IMR-90 (cell line): ENCODE data around the gene NTRK2. TPM values are rescaled to one million over a fixed set of nuclear protein-coding genes. Genes with fewer than 3 reads are reported as not detected.

Source experiments
- ATAC-seq: fragments of 200-7000 bp; cut with Tn5 transposase; 2 replicates; pipeline ENCODE4 v1.9.1; 2020; ENCODE audit warnings: low read depth, mild to moderate bottlenecking, moderate library complexity
- BruUV-seq: library from RNA; stranded (reverse); fragments of 400-500 nt; replicated peaks from 2 replicates; lab custom pipeline; 2021; lab: Mats Ljungman, UMichigan
- CTCF ChIA-PET: fragments of 300-600 bp; formaldehyde crosslinking; extraction: SDS; loops from one replicate; lab custom pipeline; 2021; ENCODE audit warnings: antibody characterized with exemption; lab: Yijun Ruan, JAX
- POLR2A ChIA-PET: fragments of 300-600 bp; sonication (Branson Sonifier 250); formaldehyde crosslinking; loops from one replicate; lab custom pipeline; 2022; ENCODE audit warnings: antibody characterized with exemption; ENCODE audit not compliant: unreplicated experiment; lab: Charles Lee
- DNase-seq: peaks from one replicate; pipeline ENCODE4 v3.0.0; 2013
- H2AFZ ChIP-seq: replicated peaks from 2 replicates; pipeline ENCODE3; 2013; ENCODE audit warnings: low read length, mild to moderate bottlenecking; ENCODE audit not compliant: poor library complexity
- H2AK5ac ChIP-seq: 2 replicates; pipeline ENCODE4 v1.6.1; 2013; ENCODE audit warnings: low read depth, low read length, inconsistent platforms
- H2AK9ac ChIP-seq: replicated peaks from 2 replicates; pipeline ENCODE3; 2013; ENCODE audit warnings: mild to moderate bottlenecking, low read depth, low read length, moderate library complexity; ENCODE audit not compliant: poor library complexity
- H2BK120ac ChIP-seq: 2 replicates; pipeline ENCODE4 v1.6.1; 2013; ENCODE audit warnings: low read depth, low read length, inconsistent platforms
- H2BK15ac ChIP-seq: 3 replicates; pipeline ENCODE4 v1.6.1; 2013; ENCODE audit warnings: low read depth, low read length, inconsistent platforms
- H2BK20ac ChIP-seq: 2 replicates; pipeline ENCODE4 v1.6.1; 2013; ENCODE audit warnings: low read depth, mild to moderate bottlenecking, inconsistent platforms, low read length, moderate library complexity
- H2BK5ac ChIP-seq: 2 replicates; pipeline ENCODE4 v1.6.1; 2013; ENCODE audit warnings: mild to moderate bottlenecking, low read depth, low read length, inconsistent platforms; ENCODE audit not compliant: poor library complexity, severe bottlenecking
- H3K14ac ChIP-seq: replicated peaks from 2 replicates; pipeline ENCODE4 v1.6.1; 2013; ENCODE audit warnings: low read depth, low read length, inconsistent platforms
- H3K18ac ChIP-seq: 2 replicates; pipeline ENCODE4 v1.6.1; 2013; ENCODE audit warnings: low read depth, low read length, control low read depth
- H3K23ac ChIP-seq: 2 replicates; pipeline ENCODE4 v1.6.1; 2013; ENCODE audit warnings: low read depth, low read length, inconsistent platforms
- H3K27ac ChIP-seq: 2 replicates; pipeline ENCODE4 v1.5.1; 2013; ENCODE audit warnings: mild to moderate bottlenecking, control low read depth, low read length; ENCODE audit not compliant: insufficient read depth
- H3K27me3 ChIP-seq: 2 replicates; pipeline ENCODE4 v1.6.1; 2013; ENCODE audit warnings: low read length; ENCODE audit not compliant: control insufficient read depth, insufficient read depth
- H3K36me3 ChIP-seq: 2 replicates; pipeline ENCODE4 v1.6.1; 2013; ENCODE audit warnings: low read length, mixed read lengths; ENCODE audit not compliant: control insufficient read depth, insufficient read depth
- H3K4ac ChIP-seq: 2 replicates; pipeline ENCODE4 v1.6.1; 2013; ENCODE audit warnings: low read depth, low read length, inconsistent platforms
- H3K4me1 ChIP-seq: 2 replicates; pipeline ENCODE4 v1.6.1; 2013; ENCODE audit warnings: low read length, mixed read lengths; ENCODE audit not compliant: control insufficient read depth, insufficient read depth
- H3K4me2 ChIP-seq: 2 replicates; pipeline ENCODE4 v1.6.1; 2013; ENCODE audit warnings: low read depth, mild to moderate bottlenecking, control low read depth, low read length, moderate library complexity
- H3K4me3 ChIP-seq: 2 replicates; pipeline ENCODE4 v1.5.1; 2013; ENCODE audit warnings: low read depth, mild to moderate bottlenecking, control low read depth, low read length, moderate library complexity; ENCODE audit not compliant: insufficient read depth
- H3K56ac ChIP-seq: 2 replicates; pipeline ENCODE4 v1.6.1; 2013; ENCODE audit warnings: low read length, inconsistent platforms; ENCODE audit not compliant: insufficient read depth; ENCODE audit errors: extremely low read depth
- H3K79me1 ChIP-seq, 2 experiments: 2 replicates each; pipeline ENCODE4 v1.6.1; 2013; ENCODE audit warnings: low read length in 2 of 2, inconsistent platforms in 1 of 2, low read depth in 1 of 2
- H3K9ac ChIP-seq: 2 replicates; pipeline ENCODE4 v1.6.1; 2013; ENCODE audit warnings: low read depth, low read length, control low read depth
- H3K9me1 ChIP-seq: 2 replicates; pipeline ENCODE4 v1.6.1; 2013; ENCODE audit warnings: low read length, inconsistent platforms; ENCODE audit not compliant: insufficient read depth
- H3K9me3 ChIP-seq: 2 replicates; pipeline ENCODE4 v1.6.1; 2013; ENCODE audit warnings: low read length; ENCODE audit not compliant: control insufficient read depth, insufficient read depth
- H4K20me1 ChIP-seq: 2 replicates; pipeline ENCODE4 v1.6.1; 2013; ENCODE audit warnings: low read length, inconsistent platforms; ENCODE audit not compliant: insufficient read depth
- H4K5ac ChIP-seq: 2 replicates; pipeline ENCODE4 v1.6.1; 2013; ENCODE audit warnings: mild to moderate bottlenecking, low read depth, low read length, control low read depth
- H4K8ac ChIP-seq, 2 experiments: 2 replicates each; pipeline ENCODE4 v1.6.1; 2013; ENCODE audit warnings: low read depth in 2 of 2, low read length in 2 of 2, control low read depth in 1 of 2, inconsistent platforms in 1 of 2
- H4K91ac ChIP-seq: 2 replicates; pipeline ENCODE4 v1.6.1; 2013; ENCODE audit warnings: low read depth, low read length, inconsistent platforms; ENCODE audit not compliant: insufficient read depth
- BHLHE40 ChIP-seq: fragments of 150-350 bp; IDR thresholded peaks from 2 replicates; pipeline ENCODE4 v1.6.1; 2016; ENCODE audit warnings: mild to moderate bottlenecking, low read depth, low read length
- CEBPB ChIP-seq: IDR thresholded peaks from 2 replicates; pipeline ENCODE4 v1.6.1; 2012; ENCODE audit warnings: low read depth, low read length, improper control_type of control experiment
- CHD1 ChIP-seq: IDR thresholded peaks from 2 replicates; pipeline ENCODE4 v1.6.1; 2012; ENCODE audit warnings: low read depth, low read length, improper control_type of control experiment
- FOS ChIP-seq: fragments of 150-350 bp; IDR thresholded peaks from 2 replicates; pipeline ENCODE4 v1.6.1; 2016; ENCODE audit warnings: low read depth, low read length
- MAFK ChIP-seq: IDR thresholded peaks from 2 replicates; pipeline ENCODE4 v1.6.1; 2012; ENCODE audit warnings: low read depth, low read length, improper control_type of control experiment
- MAZ ChIP-seq: IDR thresholded peaks from 2 replicates; pipeline ENCODE4 v1.6.1; 2012; ENCODE audit warnings: low read depth, mild to moderate bottlenecking, low read length, improper control_type of control experiment, moderate library complexity, borderline replicate concordance
- MXI1 ChIP-seq: IDR thresholded peaks from 2 replicates; pipeline ENCODE4 v1.6.1; 2012; ENCODE audit warnings: low read depth, mild to moderate bottlenecking, low read length, moderate library complexity, borderline replicate concordance
- NFE2L2 ChIP-seq: fragments of 150-350 bp; IDR thresholded peaks from 2 replicates; pipeline ENCODE4 v1.6.1; 2016; ENCODE audit warnings: low read depth, mild to moderate bottlenecking, low read length
- POLR2A ChIP-seq: IDR thresholded peaks from 2 replicates; pipeline ENCODE4 v1.6.1; 2012; ENCODE audit warnings: mild to moderate bottlenecking, low read depth, low read length
- RAD21 ChIP-seq: IDR thresholded peaks from 2 replicates; pipeline ENCODE4 v1.6.1; 2012; ENCODE audit warnings: low read length, improper control_type of control experiment
- RCOR1 ChIP-seq: IDR thresholded peaks from 2 replicates; pipeline ENCODE4 v1.6.1; 2012; ENCODE audit warnings: mild to moderate bottlenecking, low read length, improper control_type of control experiment; ENCODE audit not compliant: insufficient replicate concordance
- RFX5 ChIP-seq: IDR thresholded peaks from 2 replicates; pipeline ENCODE4 v1.8.0; 2012; ENCODE audit warnings: low read depth, mild to moderate bottlenecking, low read length, moderate library complexity
- SMC3 ChIP-seq: fragments of 150-350 bp; IDR thresholded peaks from 2 replicates; pipeline ENCODE4 v1.6.1; 2016; ENCODE audit warnings: low read depth, mild to moderate bottlenecking, antibody characterized with exemption, low read length, moderate library complexity
- WGBS, 2 experiments: methylation state at CpG; one replicate each; pipeline versions ENCODE4 v1.1.5 to v1.1.7; 2013; ENCODE audit warnings: missing lambda C conversion rate in 2 of 2; ENCODE audit not compliant: insufficient read length in 1 of 2; ENCODE audit errors: extremely low coverage in 2 of 2; 5-methylcytosine and 5-hydroxymethylcytosine counted together
- dilution Hi-C: fragments of 300-500 bp; cut with HindIII; formaldehyde crosslinking; loops from one replicate; pipeline ENCODE4 v1.14.3; 2018; ENCODE audit warnings: low sequenced_read_pairs; ENCODE audit not compliant: unreplicated experiment
- in situ Hi-C: fragments of 300-500 bp; cut with MboI; formaldehyde crosslinking; loops from 3 replicates; pipeline ENCODE4 v1.14.3; 2019; ENCODE audit warnings: low sequenced_read_pairs, inconsistent platforms, mixed read lengths
- intact Hi-C: fragments of 100-400 bp; cut with micrococcal nuclease; formaldehyde crosslinking; loops from 2 replicates; pipeline ENCODE4 v1.10.0; 2022
- polyA plus RNA-seq, 3 experiments: library from polyadenylated mRNA; depleted of rRNA; stranded (reverse); fragments of >200 nt; gene quantifications; 2 replicates each; pipeline ENCODE4 v1.2.3, GENCODE V29; 2012; ENCODE audit warnings: low replicate concordance in 1 of 3
- total RNA-seq: library from RNA; depleted of rRNA; stranded (reverse); fragments of >200 nt; gene quantifications from 2 replicates; pipeline ENCODE4 v1.2.3, GENCODE V29; 2012
- TF ChIP-seq, protein P1 (sequence below): fragments of 150-350 bp; IDR thresholded peaks from 2 replicates; pipeline ENCODE4 v1.6.1; 2016; ENCODE audit warnings: low read depth, mild to moderate bottlenecking, low read length, moderate library complexity, borderline replicate concordance
- TF ChIP-seq, protein P2 (sequence below): conservative IDR thresholded peaks from 2 replicates; pipeline ENCODE4 v1.5.1; 2012; ENCODE audit warnings: mild to moderate bottlenecking, low read depth, low read length, improper control_type of control experiment
- TF ChIP-seq, protein P3 (sequence below): fragments of 150-350 bp; IDR thresholded peaks from 2 replicates; pipeline ENCODE4 v1.6.1; 2017; ENCODE audit warnings: mild to moderate bottlenecking, antibody characterized with exemption, low read length, low read depth

NTRK2 gene
- total and polyA plus RNA-seq, 2 of the 4 experiments (the other 2 are of a cell fraction) = under 0.01 to 0.02 TPM

GRCh38 chr9:84937180-84937579 lies 267.7 kb downstream of the NTRK2 start:
- Histone ChIP-seq H3K56ac (no peak overlapping the region), H3K4me2 (no peak overlapping the region), H3K9me1 (no peaks in the 10 kb centered on the region), H3K23ac (no peak overlapping the region), H3K9ac (no peak overlapping the region), H2BK120ac (no peak overlapping the region), H3K27ac (no peak overlapping the region), H3K14ac (no peak overlapping the region), H3K79me1 (no peaks in the 10 kb centered on the region), H4K5ac (no peak overlapping the region), H3K9me3 (peaks cover 6% of the 10 kb centered on the region), H4K8ac (no peak overlapping the region), H3K4me1 (no peaks in the 10 kb centered on the region), H4K91ac (no peak overlapping the region), H3K36me3 (no peaks in the 10 kb centered on the region), H3K4me3 (no peak overlapping the region), H2AK5ac (no peak overlapping the region), H2BK15ac (no peak overlapping the region), H2BK5ac (no peak overlapping the region), H3K18ac (no peak overlapping the region), H4K20me1 (no peaks in the 10 kb centered on the region), H2BK20ac (no peak overlapping the region), H2AK9ac (no peak overlapping the region), H3K4ac (no peak overlapping the region), H3K27me3 (no peaks in the 10 kb centered on the region), H2AFZ (no peak overlapping the region)
- no CpG with 5 or more reads among the region's 2 CpGs for WGBS, 2 experiments
- ChIA-PET POLR2A (no interaction called here), CTCF (no interaction called here)
- TF ChIP-seq NFE2L2 = no peak
- TF ChIP-seq, protein P1, sequence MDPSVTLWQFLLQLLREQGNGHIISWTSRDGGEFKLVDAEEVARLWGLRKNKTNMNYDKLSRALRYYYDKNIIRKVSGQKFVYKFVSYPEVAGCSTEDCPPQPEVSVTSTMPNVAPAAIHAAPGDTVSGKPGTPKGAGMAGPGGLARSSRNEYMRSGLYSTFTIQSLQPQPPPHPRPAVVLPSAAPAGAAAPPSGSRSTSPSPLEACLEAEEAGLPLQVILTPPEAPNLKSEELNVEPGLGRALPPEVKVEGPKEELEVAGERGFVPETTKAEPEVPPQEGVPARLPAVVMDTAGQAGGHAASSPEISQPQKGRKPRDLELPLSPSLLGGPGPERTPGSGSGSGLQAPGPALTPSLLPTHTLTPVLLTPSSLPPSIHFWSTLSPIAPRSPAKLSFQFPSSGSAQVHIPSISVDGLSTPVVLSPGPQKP = no peak
- no peak for TF ChIP-seq MAZ
- TF ChIP-seq CEBPB = no peak
- TF ChIP-seq, protein P2, sequence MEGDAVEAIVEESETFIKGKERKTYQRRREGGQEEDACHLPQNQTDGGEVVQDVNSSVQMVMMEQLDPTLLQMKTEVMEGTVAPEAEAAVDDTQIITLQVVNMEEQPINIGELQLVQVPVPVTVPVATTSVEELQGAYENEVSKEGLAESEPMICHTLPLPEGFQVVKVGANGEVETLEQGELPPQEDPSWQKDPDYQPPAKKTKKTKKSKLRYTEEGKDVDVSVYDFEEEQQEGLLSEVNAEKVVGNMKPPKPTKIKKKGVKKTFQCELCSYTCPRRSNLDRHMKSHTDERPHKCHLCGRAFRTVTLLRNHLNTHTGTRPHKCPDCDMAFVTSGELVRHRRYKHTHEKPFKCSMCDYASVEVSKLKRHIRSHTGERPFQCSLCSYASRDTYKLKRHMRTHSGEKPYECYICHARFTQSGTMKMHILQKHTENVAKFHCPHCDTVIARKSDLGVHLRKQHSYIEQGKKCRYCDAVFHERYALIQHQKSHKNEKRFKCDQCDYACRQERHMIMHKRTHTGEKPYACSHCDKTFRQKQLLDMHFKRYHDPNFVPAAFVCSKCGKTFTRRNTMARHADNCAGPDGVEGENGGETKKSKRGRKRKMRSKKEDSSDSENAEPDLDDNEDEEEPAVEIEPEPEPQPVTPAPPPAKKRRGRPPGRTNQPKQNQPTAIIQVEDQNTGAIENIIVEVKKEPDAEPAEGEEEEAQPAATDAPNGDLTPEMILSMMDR = no peak
- no peak for TF ChIP-seq RFX5
- no peak for TF ChIP-seq RAD21
- TF ChIP-seq BHLHE40 = no peak
- TF ChIP-seq POLR2A = no peak
- no peak for TF ChIP-seq RCOR1
- TF ChIP-seq SMC3 = no peak
- no peak for TF ChIP-seq FOS
- TF ChIP-seq, protein P3, sequence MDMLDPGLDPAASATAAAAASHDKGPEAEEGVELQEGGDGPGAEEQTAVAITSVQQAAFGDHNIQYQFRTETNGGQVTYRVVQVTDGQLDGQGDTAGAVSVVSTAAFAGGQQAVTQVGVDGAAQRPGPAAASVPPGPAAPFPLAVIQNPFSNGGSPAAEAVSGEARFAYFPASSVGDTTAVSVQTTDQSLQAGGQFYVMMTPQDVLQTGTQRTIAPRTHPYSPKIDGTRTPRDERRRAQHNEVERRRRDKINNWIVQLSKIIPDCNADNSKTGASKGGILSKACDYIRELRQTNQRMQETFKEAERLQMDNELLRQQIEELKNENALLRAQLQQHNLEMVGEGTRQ = no peak
- TF ChIP-seq MXI1 = no peak
- TF ChIP-seq CHD1 = no peak
- TF ChIP-seq MAFK = no peak
- dilution Hi-C loops = no loop called here
- in situ Hi-C loops = no loop called here
- ATAC-seq = no peak
- BruUV-seq = no TSS peak
- no peak for DNase-seq
- intact Hi-C loops = no loop called here
